Glomerular endothelial cell (primary cell): ENCODE measurements around the gene NBPF1. TPM values are rescaled to one million over a fixed set of nuclear protein-coding genes. Genes with fewer than 3 reads are reported as not detected.
"Not testable (repeated sequence)": the region's sequence is repeated elsewhere in the genome, so short reads cannot be mapped to it uniquely, and the experiment has no call there.

Experiments
- DNase-seq: peaks from one replicate; pipeline ENCODE4 v3.0.0-alpha.2; 2011; ENCODE audit warnings: low read depth, low spot score; ENCODE audit errors: extremely low read depth
- total RNA-seq: library from RNA; depleted of rRNA; stranded (reverse); fragments of >200 nt; gene quantifications from 2 replicates; pipeline ENCODE4 v1.2.3, GENCODE V29; 2015

Gene NBPF1
- total RNA-seq, 1 donor from 2014 or later, result 24.0 TPM

DNA sequence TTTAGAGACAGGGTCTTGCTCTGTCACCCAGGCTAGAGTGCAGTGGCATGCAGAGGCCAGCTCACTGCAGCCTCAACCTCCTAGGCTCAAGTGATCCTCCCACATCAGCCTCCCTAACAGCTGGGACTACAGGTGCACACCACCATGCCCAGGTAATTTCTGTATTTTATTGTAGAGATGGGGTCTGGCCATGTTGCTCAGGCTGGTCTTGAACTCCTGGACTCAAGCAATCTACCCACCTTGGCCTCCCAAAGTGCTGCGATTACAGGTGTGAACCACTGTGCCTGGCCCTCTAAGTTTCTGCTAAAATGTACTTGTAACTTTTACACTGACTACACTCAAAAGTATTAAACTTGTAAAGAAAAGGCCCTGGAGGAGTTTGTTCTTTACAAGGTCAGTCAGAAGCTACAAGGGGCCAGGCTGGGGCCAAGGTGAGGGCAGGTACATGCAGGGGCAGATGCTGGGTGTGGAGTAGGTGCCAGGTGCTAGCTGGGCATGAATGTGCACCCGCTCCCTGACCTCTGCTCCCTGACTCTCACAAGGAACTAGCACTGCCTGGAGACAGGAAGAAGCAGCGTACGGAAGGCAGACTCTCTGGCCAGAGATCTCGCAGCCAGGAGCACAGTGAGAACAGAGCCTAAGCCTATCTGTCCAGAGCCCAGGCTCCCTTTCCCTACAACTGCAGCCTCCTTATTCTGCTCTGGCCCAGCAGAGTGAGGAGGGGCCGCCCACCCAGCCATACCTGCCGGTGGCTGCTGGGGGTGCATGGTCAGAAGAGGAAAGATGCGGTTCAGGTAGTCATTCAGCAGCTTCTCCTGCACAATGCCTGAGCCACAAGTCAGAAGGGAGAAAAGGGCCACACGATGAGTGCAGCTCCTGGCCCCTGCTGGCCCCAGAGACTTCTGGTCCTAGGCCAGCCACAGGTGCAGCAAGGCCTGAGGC is 28.9 kb upstream of the NBPF1 start:
- DNase-seq, result not testable (repeated sequence)

DNA sequence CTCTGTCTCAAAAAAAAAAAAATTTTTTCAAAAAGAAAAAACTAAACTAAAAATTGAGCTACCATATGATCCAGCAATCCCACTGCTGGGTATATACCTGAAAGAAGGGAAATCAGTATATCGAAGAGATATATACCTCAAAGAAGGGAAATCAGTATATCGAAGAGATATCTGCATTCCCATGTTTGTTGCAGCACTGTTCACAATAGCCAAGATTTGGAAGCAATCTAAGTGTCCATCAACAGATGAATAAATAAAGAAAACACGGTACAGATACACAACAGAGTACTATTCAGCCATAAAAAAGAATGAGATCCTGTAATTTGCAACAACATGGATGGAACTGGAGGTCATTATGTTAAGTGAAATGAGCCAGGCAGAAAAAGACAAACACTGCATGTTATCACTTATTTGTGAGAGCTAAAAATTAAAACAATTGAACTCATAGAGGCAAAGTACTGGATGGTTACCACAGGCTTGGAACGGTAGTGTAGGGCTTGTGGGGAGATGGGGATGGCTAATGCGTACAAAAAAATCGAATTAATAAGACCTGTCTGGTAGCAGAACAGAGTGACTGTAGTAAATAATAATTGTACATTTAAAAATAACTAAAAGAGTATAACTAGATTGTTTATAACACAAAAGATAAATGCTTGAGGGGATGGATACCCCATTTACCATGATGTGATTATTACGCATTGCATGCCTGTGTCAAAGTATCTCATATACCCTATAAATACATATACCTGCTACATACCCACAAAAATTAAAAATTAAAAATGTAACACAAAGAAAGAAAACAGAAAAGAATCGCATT is 28.0 kb upstream of the NBPF1 start:
- DNase-seq, result not testable (repeated sequence)

DNA sequence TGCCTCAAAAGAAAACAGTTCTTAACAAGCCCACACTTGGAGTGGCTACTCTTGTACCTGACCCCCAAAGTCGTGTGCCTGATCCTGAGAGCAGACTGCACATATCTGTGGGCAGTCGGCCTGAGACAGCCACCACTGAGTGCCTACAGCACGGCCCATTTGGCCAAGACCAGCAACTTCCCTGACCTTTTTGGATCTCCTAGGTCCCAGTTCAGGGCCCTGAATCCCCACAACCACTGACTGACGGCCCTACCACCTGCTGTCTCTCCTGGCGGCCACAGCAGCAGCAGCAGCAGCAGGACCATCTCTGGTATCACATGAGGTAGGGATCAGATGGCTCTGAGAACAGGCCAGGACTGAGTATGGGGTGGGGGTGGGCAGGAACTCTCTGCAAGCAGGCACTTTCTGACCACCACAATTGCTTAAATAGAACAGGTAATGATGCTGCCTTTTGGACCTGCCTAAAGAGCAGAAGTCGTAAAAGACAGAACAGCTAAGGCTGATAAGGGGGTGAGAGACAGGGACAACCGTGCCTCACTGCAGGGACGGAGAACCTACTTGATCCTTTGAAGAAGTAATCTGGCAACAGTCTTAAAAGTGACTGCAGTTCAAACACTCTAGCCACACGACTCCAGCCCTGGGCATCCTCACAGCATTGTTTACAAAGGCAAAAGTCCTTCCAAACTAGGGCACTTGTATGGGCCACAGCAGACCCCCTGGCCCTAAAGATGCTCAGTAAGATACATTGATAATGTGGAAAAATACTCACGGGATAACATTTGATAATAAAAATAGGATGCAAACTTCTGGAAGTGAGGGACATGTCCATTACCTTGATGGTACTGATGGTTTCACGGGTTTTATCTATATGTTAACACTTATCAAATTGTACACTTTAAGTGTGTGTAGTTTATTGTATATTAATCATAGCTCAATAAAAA is 26.0 kb upstream of the NBPF1 start:
- DNase-seq, result not testable (repeated sequence)

DNA sequence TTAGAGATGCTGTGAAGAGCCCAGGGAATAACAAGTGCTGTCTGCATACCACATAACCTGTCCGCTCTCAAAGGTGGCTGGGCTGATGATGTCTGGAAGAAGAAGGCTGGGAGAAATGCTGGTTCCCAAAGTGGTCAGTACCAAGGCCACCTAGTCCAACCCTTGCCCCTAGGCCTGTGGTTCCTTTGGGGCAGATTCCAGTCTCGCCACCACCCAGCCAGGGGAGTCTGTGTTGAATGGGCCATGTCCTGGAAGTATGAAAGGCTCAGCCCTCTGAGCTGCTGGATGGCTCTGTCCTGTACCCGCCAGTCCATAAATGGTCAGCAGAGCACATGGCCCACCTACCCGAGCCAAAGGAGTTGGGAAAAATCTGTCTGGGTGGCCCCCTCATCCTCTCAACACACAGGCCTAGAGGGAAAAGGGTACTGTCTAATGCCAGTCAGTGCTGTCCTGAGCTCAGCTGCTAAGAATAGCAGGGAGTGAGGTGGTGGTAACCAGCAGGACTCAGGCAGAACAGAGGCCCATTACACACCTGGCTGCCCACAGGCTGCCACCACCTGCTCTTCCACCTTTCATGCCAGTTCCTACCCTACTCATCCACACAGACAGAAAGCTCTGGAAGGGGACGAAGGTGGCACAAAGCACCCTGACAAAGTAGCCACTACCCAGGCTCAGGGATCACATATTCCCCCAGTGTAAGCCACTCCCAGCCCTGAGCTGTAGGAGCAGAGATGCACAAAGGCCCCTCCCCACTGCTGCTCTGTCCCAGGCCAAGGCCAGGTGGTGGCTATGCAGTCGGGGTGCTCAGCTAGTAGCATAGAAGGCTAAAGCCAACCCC is 24.8 kb upstream of the NBPF1 start:
- not testable (repeated sequence) for DNase-seq

DNA sequence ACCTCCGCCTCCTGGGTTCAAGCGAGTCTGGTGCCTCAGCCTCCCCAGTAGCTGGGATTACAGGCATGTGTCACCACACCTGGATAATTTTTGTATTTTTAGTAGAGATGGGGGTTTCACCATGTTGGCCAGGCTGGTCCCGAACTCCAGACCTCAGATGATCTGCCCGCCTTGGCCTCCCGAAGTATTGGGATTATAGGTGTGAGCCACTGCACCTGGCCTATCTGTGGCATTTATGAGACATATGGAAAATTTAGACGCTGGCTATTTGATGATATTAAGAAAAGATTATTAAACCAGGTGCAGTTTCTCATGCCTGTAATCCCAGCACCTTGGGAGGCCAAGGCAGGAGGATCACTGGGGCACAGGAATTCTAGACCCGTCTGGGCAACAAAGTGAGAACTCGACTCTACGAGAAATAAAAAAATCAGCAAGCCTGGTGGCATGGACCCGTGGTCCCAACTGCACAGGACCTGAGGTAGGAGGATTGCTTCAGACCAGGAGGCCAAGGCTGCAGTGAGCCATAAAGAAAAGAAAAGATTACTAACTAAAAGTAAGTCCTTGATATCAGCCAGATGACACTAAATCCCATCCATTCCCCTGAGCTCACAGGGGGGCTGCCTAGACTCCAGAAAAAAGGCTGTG is 23.3 kb upstream of the NBPF1 start:
- not testable (repeated sequence) for DNase-seq

DNA sequence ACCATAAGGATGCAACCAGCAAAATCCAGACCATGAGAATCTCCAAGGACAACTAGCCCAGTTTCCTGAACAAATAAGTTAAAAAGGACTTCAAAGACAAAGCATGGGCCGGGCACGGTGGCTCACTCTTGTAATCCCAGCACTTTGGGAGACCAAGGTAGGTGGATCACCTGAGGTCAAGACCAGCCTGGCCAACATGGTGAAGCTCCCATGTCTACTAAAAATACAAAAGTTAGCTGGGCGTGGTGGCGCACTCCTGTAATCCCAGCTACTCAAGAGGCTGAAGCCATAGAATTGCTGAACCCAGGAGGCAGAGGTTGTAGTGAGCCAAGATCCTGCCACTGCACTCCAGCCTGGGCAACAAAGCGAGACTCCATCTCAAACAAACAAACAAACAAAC is 22.6 kb upstream of the NBPF1 start:
- DNase-seq, result not testable (repeated sequence)

DNA sequence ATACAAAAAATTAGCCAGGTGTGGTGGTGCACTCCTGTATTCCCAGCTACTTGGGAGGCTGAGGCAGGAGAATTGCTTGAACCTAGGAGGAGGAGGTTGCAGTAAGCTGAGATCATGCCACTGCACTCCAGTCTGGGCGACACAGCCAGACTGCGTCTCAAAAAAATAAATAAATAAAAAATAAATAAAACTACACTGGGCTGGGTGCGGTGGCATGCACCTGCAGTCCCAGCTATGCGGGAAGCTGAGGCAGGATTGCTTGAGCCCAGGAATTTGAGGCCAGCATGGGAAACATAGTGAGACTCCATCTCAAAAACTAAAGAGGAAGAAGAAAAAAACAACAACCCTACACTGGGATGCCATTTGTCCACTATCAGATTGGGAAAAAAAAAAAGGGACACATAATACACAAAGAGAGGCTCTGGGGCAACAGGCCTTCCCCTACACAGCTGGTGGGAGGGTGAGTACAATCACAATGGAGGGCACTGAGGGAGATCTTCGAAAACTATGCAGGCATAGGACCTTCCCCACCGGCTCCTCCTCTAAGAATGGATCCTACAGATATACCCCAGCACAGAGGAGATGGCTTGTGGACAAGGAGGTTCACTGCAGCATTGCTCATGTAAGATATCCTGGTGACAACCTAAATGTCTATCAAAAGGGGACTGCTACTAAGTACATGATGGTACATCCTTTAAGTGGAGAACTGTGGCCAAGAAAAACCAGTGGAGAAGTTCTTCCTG is 20.3 kb upstream of the NBPF1 start:
- not testable (repeated sequence) for DNase-seq

DNA sequence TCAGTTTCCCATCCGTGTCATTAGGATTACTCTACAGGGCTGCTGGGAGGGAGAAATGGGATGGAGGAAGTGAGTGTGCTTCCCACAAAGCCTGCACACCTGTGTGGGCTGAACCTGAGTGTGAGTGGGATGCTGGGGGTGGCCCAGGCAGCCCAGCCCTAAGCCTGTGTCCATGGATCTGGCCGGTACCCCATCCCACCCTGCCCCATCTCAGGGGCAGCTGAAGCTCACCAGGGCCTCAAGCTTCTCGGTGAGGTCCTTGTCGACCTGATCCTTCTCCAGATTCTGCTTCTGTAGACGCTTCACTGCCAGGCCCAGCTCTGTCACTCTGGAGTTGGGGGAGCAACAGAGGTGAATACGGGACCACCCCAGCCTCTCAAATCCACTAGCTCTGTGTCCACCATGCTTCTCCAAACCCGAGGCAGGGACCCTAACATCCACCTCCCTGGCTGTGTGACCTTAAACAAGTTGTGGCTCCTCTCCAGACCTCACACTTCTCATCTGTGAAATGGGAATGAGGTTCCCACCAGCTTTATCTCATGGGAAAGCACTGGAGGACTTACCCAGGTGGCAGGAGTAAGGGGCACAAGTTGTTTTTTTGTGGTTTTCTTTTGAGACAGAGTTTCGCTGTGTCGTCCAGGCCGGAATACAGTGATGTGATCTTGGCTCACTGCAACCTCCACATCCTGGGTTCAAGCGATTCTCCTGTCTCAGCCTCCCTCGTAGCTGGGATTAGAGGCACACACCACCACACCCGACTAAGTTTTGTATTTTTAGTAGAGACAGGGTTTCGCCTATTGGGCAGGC is 18.9 kb upstream of the NBPF1 start:
- DNase-seq, result not testable (repeated sequence)

DNA sequence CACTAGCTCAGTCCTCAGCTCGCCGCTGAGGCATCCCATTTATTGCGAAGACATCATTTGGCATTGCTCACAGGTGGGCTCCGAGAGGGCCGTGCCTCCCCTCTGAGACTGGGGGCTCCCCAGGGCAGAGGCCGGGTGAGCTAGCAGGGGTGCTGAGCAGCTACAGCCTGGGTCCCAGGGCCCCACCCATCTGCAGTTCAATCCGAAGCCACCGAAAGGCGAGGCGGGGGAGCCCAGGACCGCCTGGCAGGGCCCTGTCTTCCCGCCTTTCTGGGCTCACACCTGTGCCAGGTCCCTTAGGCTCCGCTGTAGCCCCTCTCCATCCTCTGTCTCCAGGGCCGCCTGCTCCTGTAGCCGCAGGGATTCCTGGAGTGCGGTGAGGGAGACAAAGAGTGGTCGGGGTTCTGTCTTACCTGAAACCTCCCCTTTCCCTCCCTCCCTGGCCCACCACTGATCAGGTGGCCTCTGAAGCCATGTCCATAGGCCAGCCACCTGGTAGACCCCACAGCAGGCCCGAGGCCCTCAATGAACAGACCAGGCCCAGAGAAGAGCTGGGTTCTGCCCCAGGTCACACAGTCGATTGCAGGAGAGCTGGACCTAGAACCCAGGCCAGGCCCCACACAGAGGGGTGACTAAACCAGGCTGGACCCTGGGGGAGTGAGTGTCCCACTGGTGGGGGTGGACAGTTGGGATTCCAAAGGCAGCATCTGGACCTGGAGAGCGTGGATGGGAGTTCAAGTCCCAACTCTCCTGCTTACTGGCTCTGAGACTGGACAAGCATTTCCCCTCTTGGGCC is 18.1 kb upstream of the NBPF1 start:
- no peak for DNase-seq

DNA sequence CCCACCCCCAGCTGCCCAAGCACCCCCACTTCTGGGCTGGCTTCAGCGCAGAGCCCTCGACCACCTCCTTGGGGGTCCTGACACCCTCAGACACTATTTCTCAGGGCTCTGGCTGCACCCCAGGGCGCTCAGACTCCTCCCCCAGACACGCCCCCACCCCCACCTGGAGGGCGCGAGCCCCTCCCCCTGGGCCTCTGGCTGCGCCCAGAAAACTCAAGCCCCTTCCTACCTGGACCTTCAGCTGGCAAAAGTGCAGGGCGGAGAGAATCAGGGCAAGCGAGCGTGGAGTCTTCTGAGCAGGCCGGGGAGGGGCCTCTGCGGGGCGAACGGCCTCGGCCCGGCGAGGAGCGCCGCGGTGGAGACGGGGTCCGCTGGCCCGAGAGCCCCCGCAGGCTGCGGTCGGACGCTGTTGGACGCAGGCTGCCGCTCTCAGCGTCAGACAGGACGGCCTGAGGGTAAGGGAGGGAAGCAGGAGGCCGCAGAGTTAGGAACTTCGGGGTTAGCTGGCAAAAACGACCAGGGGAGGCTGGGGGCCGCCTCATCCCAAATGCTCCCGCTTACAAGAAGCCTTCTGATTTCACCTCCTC is 17.4 kb upstream of the NBPF1 start:
- DNase-seq, result no peak

DNA sequence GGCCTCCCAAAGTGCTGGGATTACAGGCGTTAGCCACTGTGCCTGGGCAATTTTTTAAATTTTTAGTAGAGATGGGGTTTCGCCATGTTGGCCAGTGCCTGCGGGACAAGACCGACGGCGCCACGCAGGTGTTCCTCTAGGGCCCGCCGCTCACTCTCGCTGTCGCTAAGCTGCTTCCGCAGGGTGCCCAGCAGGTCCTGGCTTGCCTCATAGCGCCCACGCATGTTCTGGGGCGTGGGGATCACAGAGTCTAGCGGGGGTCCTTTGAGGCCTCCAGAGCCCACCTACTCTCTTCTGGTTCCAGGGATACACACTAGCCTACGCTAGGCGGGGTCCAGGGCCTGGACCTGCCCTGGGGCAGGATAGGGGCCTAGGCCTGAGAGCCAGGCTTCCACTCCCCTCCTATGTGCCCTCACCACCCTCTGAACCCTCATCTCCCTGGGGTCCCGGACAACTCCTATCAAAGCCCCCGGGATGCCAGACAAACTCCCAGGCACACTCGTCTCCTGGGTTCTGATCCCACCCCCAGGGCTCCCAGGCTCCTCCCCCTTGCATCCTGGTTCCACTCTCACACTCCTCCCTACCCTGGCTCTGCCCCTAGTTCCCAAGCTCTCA is 16.7 kb upstream of the NBPF1 start:
- not testable (repeated sequence) for DNase-seq

DNA sequence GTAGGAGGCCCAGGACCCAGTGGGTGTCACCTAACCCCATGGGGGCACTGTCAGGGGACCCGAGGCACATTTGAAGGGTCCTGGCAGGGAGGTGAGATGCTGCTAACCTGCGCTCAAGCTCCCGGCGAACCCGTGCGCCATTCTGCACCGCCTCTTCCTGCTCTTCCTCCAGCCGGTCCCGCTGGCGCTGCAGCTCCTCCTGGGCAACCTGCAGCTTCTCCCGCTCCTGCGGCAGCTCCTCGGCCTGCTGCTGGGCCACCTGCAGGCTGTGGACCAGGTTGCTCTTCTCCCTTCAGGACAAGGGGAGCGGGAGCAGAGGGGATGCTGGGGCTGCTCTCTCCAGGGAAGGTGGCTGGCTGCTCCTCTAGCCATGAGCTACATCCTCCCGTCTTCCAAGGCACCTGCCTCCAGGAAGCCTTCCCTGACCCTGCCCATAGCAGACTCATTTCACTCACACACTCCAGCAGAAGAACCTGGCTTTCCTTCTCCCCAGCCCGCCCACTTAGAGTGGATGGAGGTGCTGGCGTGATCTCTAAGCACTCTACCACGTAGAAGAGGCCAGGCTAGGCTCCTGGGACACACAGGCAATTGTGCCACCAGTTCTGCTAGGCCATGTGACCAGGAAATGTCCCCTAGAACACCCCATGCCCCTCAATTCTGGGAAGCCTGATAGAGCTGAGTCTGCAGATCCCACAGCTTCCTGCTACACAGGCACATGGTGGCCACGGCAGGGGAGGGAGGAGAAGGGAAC is 15.2 kb upstream of the NBPF1 start:
- DNase-seq, result no peak

DNA sequence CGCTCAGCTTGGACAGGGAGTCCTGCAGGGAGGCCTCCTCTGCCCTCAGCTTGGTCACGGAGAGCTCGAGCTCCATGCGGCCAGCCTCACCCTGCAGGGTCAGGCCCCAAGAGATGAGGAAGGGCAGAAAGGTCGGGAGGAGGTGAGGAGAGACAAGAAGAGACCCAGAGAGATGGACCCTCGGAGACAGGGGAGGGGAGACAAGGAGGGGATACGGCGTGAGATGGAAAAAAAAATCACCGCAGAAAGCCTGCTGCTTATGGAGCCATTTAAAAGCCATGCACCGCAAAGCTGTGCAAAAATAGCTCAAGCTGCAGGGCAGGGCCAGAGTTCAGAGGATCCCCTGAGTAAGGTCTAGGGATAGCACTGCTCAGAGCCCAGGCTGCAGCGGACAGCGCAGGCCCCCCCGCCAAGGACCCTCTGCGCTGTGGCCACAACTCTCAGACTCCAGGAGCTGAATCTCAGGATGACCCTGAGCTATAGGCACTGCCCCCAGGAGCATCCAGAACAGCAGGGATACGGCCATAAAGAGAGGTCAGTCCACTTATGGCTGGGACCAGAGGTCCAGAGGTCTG is 13.1 kb upstream of the NBPF1 start:
- DNase-seq, result not testable (repeated sequence)

DNA sequence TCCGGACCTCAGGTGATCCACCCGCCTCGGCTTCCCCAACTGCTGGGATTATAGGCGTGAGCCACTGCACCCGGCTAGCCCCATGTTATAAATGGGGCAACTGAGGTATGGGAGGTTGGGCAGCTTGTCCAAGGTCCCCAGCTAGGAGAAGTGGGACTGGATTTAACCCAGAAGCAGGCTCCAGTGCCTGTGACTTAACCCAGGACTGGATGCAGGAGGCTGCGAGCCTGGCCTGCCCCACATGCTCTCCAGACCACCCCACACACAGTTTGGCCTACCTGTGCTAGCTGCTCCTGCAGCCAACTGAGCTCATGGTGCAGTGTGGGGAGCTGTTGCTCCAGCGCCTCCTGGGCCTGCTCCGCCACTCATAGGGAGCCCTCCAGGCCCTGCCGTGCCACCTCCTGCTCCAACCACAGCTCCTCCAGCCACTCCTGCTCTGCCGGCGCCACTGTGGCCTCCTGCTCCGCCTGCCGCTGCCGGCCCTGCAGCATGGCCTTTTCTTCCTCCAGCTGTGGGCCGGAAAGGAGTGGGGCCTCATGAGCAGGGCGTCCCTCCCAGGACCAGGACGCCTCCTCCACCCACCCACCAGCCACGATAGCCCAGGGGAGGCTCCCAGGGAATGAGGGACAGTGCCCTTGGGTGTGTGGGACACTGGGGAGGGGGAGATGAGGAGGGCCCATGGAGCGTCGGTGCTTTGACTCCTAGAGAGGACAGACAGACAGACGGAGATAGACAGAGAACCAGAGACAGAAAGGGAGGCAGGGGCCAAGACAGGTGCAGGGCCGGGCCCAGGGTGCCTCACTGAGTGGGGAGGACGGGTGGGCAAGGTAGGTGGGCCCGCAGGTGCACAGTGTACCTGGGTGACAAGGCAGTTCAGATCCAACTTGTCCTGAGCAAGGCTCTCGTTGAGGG is 12.4 kb upstream of the NBPF1 start:
- DNase-seq, result no peak
